ENCODE data around the gene MAJIN.

The MAJIN gene

DNA sequence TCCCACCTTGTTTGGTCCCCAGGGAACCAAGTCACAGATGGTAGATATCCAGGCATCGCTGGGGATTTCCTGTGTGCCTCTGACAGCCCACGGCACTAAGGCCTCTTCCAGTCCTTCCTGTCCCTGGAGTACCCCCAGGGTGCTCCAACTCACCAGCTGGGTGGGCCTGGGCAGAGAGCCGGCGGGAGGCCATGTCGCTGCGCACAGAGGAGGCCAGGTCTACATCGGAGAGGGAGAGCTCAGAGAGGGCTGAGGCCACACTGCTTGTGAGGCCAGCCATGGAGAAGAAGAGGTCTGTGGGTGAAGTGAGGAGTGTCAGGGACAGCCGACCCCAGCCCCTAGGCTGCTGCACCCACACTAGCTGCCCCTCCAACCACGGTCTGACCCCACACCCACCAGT lies 60.2 kb downstream of the MAJIN start:
- DNase-seq (ENCODE audit: low read depth) = no peak

DNA sequence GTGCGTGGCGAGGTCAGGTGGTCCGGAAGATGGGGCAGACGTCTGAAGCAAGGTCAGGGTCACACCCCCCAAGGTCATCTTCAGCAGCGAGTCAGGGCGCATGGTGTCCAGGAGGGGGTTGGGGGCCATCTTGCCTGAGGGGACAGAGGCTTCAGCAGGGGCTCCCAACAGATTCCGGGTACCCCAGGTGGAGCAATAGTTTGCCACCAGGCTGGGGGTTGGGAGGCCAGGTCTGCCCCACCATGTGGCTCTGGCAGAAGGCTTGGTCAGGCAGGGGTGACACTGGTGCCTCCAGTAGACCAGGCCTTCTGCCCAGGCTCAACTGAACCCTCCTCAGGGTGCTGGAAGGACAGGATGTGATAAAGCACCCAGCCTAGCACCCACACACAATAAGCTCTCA lies 60.8 kb downstream of the MAJIN start:
- no peak for DNase-seq (ENCODE audit: low read depth)

DNA sequence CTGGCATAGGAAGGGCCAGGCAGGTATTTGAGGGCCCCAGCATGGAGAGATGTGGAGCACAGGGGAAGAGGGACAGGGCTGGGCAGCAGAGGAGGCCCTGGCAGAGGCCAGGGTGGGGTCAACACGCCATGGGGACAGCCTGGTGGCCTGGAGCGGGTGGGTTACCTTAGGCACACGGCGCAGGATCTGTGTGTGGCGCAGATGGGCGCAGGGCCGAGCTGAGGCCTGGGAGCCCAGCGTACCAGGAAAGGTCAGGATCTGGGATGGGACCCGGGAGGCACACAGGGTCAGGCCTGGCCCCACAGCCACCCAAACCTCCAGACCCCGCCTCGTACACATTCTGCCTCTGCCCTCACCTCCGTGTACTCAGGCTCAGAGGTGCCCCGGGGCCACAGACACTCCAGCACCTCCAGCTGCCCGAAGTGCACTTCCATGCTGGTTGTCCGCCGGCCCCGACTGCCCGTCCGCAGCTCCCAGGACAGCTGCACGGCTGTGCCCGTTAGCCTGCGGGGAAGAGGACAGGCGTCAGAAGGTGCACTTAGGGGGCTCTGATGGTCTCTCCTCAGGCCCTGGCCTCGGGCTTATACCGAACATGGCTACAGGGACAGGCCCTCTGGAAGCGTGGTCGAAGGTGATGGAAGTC lies 61.3 kb downstream of the MAJIN start:
- no peak for DNase-seq (ENCODE audit: low read depth)

DNA sequence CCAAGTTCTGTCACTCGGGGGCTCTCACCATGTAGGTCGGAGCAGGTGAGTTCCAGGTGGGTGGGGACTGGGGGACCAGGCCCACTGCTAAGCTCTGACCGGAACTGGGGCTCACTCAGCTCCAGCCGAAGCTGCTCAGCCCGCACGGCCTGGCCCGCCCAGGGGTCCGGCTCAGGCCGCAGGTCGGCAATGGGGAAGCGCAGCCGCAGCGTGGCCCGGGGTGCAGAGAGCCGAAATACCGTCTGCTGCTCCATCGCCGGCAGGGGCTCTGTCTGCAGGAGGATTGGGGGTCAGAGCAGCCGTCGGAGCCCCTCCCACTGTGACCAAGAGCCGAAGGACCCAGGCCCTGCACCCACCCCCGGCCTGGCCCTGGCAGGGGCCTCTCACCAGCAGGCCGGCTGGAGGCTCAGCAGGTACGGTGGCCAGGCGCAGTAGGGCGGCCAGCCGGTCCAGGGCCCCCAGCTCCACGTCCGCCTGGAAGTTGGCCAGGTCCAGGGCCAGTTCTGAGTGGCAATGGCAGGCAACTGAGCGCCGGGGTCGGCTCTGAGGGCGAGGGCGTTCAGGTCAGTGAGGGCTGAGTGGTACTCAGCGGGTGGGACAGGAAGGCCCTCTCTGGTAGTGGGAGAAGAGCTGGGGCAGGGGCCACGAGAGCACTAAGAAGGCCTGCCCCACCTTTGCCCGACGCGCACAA lies 62.1 kb downstream of the MAJIN start:
- DNase-seq (ENCODE audit: low read depth) = no peak

DNA sequence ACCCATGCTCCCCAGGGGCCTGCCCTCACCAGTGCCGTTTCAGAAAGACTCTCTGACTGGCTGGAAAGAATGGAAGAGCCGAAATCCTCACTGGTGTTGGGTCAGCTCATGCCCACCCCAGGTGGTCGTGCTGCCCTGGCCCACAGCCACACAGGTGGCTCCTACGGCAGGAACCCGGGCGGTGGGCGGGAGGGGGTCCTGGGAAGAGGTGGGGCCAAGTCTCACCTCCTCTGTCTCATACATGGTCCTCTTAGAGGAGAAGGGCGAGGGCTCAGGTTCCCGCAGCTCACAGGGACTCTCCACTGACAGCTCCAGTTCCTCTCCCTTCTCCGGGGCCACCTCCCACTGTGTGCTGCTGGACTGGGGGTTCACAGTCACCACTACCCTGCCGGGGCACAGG lies 63.1 kb downstream of the MAJIN start:
- no peak for DNase-seq (ENCODE audit: low read depth)

DNA sequence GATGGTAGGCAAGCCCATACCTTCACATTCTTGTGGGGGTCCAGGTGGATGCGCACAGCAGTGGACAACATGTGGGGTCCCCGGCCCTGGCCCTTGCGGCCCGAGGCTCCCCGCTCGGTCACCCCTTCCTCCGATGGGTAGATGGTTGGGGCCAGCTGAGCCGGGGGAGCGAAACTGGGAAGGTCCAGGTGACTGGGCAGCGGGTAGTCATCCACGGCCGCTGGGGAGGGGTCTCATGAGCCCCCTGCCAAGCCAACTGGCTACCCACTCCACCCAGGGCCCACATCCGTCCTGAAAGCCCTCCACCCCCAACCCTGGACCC lies 65.6 kb downstream of the MAJIN start:
- no peak for DNase-seq (ENCODE audit: low read depth)

DNA sequence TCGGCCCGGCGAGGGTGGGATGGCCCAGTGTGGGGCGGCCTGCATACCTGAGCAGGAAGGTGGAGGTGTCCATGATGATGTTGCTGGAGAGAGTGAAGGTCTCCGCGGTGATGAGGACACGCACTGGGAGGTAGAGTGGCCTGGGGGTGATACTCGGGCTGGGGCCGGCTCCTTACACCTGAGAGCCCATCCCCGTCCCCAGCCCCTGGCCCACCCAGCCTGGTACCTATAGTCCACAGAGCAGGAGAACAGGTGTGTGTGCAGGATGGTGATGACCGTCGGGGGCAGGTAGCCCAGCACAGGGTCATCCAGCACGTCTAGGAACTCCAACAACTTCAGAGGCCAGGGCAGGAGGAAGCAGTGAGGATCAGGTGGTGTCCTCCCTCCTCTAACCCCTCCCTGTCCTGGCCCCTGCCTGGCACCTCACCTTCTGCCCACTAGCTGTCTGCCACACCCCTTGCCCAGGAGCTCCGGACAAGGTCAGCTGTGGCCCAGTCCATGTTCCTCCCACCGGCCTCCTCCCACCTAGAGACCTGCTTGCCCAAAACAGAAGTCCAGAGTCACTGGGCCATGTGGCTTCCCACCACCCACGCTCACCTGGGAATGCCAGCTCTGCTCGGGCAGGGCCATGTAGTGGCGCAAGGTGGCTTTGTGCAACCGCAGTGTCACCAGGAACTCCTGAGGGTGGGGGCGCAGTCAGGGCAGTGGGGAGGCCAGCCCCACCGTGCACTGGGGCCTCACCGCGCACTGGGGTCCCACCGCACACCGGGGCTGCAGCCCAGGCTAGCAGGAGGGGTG lies 66.2 kb downstream of the MAJIN start:
- no peak for DNase-seq (ENCODE audit: low read depth)

DNA sequence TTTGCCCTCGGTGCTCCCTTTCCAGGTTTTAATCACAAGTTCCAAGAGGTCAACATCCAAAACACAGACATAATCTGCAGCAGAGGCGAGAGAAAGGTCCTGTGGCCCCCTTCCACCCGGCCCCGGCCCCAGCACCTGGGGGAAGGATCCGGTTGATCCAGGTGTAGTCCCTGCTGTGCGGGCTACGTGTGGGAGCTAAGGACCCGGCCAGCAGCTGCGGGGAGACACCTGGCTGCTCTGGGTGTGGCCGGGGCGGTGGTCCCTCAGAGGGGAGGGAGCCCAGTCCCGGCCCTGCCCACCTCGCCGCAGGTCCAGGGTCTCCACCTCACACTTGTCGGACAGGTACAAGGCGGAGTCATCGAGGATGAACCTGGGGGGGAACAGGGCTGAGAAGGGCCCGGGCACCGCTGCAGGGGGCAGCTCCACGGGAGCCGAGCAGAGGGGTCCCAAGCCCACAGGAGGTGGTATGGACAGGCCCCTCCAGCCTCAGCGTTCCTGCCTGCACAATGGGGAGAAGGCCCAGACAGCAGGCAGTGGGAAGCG lies 68.5 kb downstream of the MAJIN start:
- no peak for DNase-seq (ENCODE audit: low read depth)

DNA sequence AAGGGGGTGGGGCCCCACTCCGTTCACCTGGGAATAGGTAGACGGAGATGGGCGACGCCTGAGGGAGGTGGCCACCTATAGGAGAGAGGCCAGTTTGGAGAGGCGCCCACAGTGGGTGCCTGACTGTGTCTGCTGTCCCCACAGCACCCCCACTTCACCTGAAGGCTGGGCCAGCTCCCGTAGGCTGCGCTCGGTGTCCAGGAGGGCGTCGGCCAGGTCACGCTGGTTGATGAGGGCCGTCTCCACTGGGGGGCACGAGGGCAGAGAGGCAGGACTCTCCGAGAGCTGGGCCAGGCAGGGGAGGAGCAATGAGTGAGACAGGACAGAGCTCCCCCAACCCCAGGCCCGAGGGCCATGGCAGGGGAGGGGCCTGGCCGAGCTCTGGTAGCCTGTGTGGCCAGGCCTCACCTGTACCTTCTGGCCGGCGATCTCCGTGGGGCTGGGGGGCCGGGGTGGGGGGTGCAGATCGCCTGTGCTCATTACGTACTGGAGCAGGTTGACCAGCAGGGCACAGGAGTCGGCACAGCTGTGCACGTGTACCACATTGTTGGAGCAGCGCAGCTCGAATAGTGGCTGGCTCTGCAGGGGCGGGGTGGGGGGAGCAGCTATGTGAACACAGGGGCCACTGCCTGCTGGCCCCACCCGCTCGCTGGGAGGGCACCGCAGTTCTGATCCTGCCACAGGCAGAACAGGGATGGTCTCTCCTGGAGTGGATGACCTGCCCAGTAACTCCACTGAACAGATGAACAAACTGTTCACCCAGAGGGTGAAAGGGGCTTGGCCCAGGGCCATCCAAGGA lies 69.6 kb downstream of the MAJIN start:
- no peak for DNase-seq (ENCODE audit: low read depth)

DNA sequence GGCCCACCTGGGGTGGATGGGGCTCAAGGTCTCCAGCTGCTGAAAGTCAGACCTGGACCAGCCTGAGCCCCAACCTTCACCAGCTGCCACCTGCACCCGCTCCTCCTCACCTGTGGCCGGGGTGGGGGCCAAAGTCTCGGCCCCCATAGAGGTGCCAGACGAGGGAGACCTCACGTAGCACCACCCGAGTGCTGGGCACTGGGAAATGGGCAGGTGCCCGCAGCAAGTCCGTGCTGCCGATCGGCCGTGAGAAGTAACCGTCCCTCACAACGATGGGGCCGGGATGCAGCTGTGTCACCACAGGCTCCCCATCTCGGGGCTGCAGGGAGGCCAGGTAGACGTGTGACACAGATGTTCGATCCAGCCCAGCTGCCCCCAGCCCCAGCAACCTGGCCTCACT lies 71.1 kb downstream of the MAJIN start:
- no peak for DNase-seq (ENCODE audit: low read depth)

DNA sequence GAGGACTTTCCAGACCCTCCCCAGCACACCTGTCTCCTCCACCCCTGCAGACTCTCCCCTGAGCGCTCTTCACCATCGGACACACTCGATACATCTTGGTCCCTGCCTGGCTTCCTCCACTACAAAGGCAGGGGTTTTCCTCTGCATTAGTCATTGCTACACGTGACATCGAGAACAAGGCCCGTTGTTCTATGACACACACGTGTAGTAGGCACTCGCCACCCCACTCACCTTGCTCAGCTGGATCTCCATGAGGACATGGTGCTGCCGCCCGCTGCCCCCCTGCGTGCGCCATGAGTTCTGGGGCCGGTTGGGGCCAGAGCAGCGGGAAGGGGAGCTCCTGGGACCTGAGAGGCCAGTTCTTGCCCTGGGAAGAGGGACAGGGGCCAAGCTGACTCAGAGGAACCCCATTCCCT lies 71.6 kb downstream of the MAJIN start:
- no peak for DNase-seq (ENCODE audit: low read depth)

DNA sequence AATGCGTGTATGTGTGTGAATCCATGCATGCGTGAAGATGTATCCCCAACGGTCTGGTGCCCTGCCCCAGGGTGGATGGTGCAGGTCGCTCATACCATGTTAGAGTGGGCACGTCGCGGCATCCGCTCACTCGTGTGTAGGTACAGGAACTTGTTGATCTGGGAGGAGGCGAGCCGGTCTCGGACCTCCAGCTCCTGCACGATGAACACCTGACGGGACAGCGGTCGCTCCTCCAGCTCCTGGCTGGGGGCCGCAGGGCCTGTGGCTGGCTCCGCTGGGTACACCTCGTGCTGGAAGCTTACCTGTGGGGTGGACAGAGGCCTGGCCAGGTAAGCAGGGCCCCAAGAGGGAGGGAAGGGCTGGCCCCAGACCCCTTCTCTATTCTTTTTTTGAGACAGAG lies 73.4 kb downstream of the MAJIN start:
- no peak for DNase-seq (ENCODE audit: low read depth)

DNA sequence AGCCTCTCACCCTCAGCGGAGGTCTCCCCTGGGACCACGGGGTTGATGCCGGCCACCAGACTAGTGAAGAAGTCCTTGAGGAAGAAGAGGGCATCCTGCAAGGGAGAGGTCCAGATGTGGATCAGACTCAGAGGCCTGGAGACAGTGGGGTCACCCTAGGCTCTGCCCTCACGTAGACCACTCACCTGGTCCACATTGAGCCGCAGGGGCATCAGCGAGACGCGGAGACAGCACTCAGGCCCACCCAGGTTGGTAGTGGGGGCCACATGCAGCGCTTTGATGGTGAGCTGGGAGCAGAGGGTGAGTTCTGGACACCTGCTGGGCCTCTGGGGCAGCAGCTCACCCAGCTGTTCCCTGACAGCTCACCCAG lies 73.8 kb downstream of the MAJIN start:
- DNase-seq (ENCODE audit: low read depth) = no peak

DNA sequence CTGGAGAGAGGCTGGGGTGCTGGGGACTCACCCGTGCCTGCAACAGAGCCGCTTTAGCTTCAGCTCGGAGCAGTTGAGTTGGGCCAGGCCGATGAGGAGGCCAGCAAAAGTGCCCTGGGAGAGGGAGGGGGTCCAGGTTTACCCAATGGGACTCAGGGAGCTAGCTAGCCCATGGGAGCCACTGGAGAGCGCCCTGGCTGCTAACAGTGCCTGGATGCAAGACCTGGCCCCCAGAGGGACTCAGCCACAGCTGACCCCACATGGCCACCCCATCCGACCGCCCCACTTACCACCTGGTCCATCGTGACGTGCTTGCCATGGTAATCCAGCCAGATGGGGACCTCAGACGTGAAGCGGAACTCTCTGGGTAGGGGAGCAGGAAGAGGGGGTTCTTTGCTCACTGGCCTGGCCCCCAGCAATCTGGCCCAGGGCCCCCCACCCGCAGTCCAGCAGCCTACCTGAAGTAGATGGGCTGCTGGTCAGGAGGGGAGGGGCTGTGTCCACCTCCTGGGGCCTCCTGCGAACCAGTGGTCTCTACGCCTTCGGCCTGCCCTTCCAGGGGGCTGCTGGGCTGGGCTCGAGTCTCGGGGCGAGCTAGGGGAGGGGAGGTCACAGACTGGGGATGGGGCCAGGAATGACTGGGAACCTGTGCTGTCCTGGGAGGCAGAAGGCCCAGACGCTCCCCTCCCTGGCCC lies 74.4 kb downstream of the MAJIN start:
- no peak for DNase-seq (ENCODE audit: low read depth)

DNA sequence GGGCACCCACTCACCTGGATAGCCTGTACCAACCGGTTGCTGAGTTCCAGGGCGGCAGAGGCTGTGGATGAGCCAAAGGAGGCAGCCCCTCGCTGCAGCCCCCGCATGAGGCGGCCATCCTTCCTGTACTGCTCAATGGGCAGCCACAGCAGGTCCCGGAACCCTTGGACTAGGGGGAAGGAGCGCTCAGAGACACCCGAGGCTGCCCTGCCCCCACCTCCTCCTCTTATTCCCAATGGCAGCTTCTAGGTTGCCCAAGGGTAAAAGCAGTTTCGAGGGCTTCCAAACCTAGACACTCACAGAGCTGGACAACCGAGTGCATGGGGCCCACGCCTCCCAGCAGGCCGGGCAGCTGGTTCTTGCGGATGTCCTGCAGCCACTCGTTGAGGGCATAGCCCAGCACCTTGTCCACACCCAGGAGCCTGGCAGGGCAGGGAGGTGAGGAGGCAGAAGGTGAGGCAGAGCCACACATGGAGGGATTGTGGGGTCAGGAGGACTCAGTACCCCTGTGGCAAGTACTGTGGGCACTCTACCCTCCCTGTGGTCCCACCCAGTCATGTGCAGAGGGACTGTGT lies 75.4 kb downstream of the MAJIN start:
- DNase-seq (ENCODE audit: low read depth) = no peak

DNA sequence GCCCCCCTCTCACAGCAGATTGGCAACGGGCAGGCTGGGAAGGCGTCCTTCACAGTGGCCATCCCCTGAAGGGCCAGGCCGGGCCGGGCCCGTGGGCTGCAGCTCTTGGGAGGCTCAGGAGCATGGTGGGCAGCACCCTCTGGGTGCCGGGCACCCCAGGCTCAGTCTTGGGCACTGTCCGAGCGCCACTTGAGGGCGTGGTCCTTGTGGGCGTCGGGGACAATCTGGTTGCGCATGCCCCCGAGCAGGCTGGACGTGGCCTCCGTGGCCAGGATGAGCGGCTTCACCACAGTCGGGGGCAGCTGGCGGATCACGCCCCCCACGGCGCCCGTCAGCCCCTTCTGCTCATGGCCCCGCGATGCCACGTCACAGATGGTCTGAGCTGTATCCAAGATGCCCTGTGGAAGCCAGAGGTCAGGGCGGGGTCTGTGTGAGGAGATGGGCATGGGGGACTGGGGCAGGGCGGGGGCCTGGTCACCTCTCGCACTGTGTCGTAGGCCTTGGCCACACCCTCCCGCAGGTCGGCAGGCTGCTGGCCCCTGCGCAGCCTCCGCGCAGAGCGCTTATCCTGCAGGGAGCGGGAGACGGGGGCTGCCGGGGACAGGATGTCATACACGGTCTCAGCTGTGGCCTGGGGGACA lies 77.0 kb downstream of the MAJIN start:
- no peak for DNase-seq (ENCODE audit: low read depth)

DNA sequence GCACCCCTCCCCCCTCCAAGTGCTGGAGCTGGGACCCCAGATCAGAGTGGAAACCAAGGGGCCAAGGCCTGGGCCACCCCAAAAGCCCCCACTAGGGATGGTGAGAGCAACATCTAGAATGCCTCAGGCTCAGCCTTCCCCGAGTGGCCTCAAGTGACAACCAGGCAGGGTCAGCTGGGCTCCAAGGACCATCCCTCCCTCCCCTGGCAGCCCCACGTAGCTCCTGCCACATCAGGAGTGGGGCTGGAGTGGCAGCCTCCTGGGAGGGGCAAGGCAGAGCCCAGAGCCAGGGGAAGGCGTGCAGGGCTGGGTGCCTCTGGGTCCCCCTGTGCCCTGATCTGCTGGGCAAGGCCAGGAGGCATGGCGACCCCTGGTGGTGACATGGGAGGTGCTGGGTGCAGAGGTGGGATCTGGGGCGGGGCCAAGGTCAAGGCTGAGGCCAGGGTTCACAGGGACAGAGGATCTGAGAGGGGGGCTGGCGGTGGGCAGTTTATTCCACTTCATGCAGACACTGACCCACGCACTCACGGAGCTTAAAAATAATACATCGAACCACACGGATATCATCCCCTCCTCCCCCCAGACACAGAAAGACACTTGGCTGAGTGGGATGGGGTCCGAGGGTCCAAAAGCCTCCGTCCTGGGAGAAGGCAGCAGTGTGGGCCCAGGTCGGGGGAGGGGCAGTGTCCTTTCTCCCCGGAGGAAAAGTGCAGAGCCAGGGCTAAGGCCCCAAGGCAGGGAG lies 77.7 kb downstream of the MAJIN start:
- DNase-seq (ENCODE audit: low read depth) = peak; percentile 62

DNA sequence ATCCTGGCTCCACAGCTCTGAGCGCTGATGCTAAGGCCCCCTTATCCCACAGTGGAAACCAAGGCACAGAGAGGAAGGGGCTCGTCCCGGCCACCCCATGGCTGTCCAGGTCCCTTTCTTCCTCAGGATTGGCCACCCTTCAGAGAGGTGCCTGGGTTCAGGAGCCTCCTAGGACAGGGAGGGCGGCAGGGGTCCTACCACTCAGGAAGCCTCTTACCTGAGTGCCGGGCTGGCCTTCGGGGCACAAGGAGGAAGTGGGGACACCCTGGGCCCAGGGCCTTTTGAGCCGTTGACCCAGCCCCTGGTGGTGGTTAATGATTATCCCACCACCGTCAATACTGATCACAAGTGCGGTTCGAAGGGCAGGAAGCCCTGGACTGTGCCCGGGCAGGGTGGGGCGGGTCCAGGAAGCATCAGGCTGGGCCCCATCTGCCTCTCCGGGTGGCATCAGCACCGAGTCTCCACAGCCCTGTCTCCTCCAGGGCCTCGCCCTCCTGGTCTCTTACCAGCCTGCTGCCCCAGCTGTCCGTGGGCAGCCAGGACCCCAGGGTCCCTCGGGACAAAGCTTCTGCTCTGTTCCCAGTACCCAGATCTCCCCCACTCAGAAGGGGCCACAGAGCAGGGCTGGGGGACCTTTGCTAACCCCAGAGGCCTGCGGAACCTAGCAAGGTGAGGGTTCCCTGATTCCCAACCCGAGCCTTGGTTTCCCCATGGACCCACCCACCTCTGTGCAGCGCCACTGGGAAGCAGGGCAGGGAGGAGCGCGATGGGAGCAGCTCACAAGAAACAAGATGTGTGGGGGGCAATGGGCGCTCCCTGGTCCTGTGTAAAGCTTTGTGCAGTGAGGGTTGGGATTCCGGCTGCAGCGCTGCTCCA lies 78.5 kb downstream of the MAJIN start:
- no peak for DNase-seq (ENCODE audit: low read depth)

DNA sequence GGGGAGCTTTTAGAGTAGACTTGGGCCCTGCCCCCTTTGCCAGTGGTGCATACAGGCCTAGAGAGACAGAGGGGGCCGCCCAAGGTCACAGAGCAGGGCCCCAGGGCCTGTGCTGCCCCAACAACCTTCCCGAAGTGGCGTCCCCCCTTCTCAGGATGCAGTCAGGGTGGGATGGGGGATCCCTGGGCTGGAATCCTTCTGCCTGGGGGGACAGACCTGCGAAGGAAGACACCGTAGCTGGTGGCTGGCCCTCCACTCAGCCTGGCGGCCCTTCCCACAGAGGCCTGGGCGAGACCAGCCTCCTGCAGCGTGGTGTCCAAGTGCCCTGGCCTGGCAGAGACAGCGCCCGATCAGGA lies 79.1 kb downstream of the MAJIN start:
- DNase-seq (ENCODE audit: low read depth) = no peak

All from fibroblast of gingiva (primary cell).